ENCODE measurements around the gene RUBCN. TPM values are rescaled to one million over a fixed set of nuclear protein-coding genes. Genes with fewer than 3 reads are reported as not detected.

RUBCN gene
- total RNA-seq, 1 experiment from 2014 or later = 37.9 TPM

DNA sequence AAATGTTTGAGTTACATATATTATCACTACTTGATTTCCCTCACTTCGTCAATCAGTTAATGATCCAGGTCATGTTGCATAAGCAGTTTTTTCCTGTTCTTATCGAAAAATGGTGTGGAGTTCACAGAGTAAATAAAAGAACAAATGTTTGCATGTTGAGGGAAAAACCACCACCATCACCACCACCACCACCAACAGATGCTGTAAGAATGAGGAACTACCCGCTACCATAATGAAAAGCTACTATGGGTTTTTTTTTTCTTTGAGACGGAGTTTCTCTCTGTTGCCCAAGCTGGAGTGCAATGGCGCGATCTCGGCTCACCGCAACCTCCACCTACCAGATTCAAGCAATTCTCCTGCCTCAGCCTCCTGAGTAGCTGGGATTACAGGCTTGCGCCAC, 27.6 kb downstream of the RUBCN start:
- in situ Hi-C loops (cut with HindIII; ENCODE audit: low pct_unique_long_range_greater_than_20kb, low sequenced_read_pairs) (no loop called here), intact Hi-C loops (cut with micrococcal nuclease; ENCODE audit: unreplicated experiment) (no loop called here)
- BruUV-seq (replicated peaks) = no TSS peak
- Histone ChIP-seq H3K9me3 (ENCODE audit: control insufficient read depth, insufficient read depth, low read depth, low read length) (no peaks in the 10 kb centered on the region), H3K4me1 (ENCODE audit: control insufficient read depth, insufficient read depth, low read length) (peaks cover 16% of the 10 kb centered on the region), H3K36me3 (ENCODE audit: control insufficient read depth, insufficient read depth, low read length) (no peaks in the 10 kb centered on the region), H3K27ac (ENCODE audit: low read length) (no peak overlapping the region), H3K27me3 (ENCODE audit: control insufficient read depth, insufficient read depth, low read length) (no peaks in the 10 kb centered on the region), H3K4me3 (ENCODE audit: low read depth in 2 of 2, low read length in 2 of 2) (no peak overlapping the region)
- CTCF ChIA-PET = no interaction called here
- DNase-seq (ENCODE audit: low read depth, low spot score) (no peak), ATAC-seq (no peak)
- POLR2A ChIA-PET = no interaction called here
- TF ChIP-seq SIN3A (IDR thresholded peaks at IDR 0.05; ENCODE audit: borderline replicate concordance, insufficient read depth, low read depth, low read length) (no peak), TCF7L2 (IDR thresholded peaks at IDR 0.05; ENCODE audit: low read depth, low read length) (no peak)
- TF ChIP-seq, protein P1, sequence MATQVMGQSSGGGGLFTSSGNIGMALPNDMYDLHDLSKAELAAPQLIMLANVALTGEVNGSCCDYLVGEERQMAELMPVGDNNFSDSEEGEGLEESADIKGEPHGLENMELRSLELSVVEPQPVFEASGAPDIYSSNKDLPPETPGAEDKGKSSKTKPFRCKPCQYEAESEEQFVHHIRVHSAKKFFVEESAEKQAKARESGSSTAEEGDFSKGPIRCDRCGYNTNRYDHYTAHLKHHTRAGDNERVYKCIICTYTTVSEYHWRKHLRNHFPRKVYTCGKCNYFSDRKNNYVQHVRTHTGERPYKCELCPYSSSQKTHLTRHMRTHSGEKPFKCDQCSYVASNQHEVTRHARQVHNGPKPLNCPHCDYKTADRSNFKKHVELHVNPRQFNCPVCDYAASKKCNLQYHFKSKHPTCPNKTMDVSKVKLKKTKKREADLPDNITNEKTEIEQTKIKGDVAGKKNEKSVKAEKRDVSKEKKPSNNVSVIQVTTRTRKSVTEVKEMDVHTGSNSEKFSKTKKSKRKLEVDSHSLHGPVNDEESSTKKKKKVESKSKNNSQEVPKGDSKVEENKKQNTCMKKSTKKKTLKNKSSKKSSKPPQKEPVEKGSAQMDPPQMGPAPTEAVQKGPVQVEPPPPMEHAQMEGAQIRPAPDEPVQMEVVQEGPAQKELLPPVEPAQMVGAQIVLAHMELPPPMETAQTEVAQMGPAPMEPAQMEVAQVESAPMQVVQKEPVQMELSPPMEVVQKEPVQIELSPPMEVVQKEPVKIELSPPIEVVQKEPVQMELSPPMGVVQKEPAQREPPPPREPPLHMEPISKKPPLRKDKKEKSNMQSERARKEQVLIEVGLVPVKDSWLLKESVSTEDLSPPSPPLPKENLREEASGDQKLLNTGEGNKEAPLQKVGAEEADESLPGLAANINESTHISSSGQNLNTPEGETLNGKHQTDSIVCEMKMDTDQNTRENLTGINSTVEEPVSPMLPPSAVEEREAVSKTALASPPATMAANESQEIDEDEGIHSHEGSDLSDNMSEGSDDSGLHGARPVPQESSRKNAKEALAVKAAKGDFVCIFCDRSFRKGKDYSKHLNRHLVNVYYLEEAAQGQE (IDR thresholded peaks at IDR 0.05; ENCODE audit: insufficient read depth in 1 of 2, low read depth in 2 of 2, low read length in 1 of 2) = no peak
- TF ChIP-seq, protein P2, sequence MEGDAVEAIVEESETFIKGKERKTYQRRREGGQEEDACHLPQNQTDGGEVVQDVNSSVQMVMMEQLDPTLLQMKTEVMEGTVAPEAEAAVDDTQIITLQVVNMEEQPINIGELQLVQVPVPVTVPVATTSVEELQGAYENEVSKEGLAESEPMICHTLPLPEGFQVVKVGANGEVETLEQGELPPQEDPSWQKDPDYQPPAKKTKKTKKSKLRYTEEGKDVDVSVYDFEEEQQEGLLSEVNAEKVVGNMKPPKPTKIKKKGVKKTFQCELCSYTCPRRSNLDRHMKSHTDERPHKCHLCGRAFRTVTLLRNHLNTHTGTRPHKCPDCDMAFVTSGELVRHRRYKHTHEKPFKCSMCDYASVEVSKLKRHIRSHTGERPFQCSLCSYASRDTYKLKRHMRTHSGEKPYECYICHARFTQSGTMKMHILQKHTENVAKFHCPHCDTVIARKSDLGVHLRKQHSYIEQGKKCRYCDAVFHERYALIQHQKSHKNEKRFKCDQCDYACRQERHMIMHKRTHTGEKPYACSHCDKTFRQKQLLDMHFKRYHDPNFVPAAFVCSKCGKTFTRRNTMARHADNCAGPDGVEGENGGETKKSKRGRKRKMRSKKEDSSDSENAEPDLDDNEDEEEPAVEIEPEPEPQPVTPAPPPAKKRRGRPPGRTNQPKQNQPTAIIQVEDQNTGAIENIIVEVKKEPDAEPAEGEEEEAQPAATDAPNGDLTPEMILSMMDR (IDR thresholded peaks at IDR 0.05) = no peak

DNA sequence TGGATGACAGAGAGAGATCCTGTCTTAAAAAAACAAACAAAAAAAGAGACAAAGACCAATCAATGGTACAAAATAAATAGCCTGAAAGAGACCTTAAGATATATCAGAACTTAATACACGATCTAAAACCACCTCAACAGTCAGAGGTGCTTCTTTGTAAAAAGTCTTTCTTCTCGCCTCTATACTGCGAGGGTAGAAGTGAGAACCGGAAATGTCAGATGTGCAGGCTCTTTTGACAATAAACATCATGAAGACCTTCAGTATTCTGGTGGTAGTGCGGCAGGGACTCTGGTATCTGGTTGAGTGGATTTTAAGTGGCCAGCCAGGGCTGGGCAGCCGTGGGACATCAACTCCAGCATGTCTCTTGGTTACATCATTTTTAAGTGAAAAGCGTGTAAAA, 30.0 kb downstream of the RUBCN start:
- CTCF ChIA-PET = no interaction called here

More for the DNA sequence above, 30.0 kb downstream of the RUBCN start:
- Histone ChIP-seq H3K36me3 (ENCODE audit: control insufficient read depth, insufficient read depth, low read length) (no peaks in the 10 kb centered on the region), H3K4me1 (ENCODE audit: control insufficient read depth, insufficient read depth, low read length) (no peaks in the 10 kb centered on the region; the same call in 1 of the 2 replicates), H3K27ac (ENCODE audit: low read length) (no peak overlapping the region), H3K27me3 (ENCODE audit: control insufficient read depth, insufficient read depth, low read length) (no peaks in the 10 kb centered on the region), H3K9me3 (ENCODE audit: control insufficient read depth, insufficient read depth, low read depth, low read length) (no peaks in the 10 kb centered on the region), H3K4me3 (ENCODE audit: low read depth in 2 of 2, low read length in 2 of 2) (no peak overlapping the region)
- no peak for ATAC-seq
- POLR2A ChIA-PET = no interaction called here
- TF ChIP-seq, protein P1 (IDR thresholded peaks at IDR 0.05; ENCODE audit: insufficient read depth in 1 of 2, low read depth in 2 of 2, low read length in 1 of 2) = no peak
- TF ChIP-seq SIN3A (IDR thresholded peaks at IDR 0.05; ENCODE audit: borderline replicate concordance, insufficient read depth, low read depth, low read length) = no peak
- no peak for TF ChIP-seq POLR2AphosphoS5 (IDR thresholded peaks at IDR 0.05; ENCODE audit: low read depth, low read length)
- no peak for TF ChIP-seq TCF7L2 (IDR thresholded peaks at IDR 0.05; ENCODE audit: low read depth, low read length)
- TF ChIP-seq, protein P2 (IDR thresholded peaks at IDR 0.05) = no peak
- intact Hi-C loops (cut with micrococcal nuclease; ENCODE audit: unreplicated experiment) = no loop called here
- in situ Hi-C loops (cut with HindIII; ENCODE audit: low pct_unique_long_range_greater_than_20kb, low sequenced_read_pairs) = no loop called here
- no TSS peak for BruUV-seq (replicated peaks)
- DNase-seq (ENCODE audit: low read depth, low spot score) = no peak

Measured in Panc1 (cell line).